Activated CD4-positive, alpha-beta T cell treated with anti-CD3 and anti-CD28 coated beads for 36 hours (primary cell): Measurements from ENCODE around the gene IFT22. TPM values are rescaled to one million over a fixed set of nuclear protein-coding genes. Genes with fewer than 3 reads are reported as not detected.

Experiments used
- ATAC-seq: fragments of 200-7000 bp; cut with Tn5 transposase; one replicate; pipeline ENCODE4 v1.10.0; 2021; ENCODE audit warnings: mild to moderate bottlenecking, moderate library complexity
- CTCF ChIA-PET: fragments of 350-600 bp; sonication (Branson Sonifier 250); formaldehyde crosslinking; loops from one replicate; lab custom pipeline; 2021; ENCODE audit warnings: antibody characterized with exemption; lab: Charles Lee
- POLR2A ChIA-PET: fragments of 350-600 bp; sonication (Branson Sonifier 250); formaldehyde crosslinking; loops from one replicate; lab custom pipeline; 2021; ENCODE audit warnings: antibody characterized with exemption, inconsistent platforms; lab: Charles Lee
- DNase-seq: peaks from one replicate; pipeline ENCODE4 v3.0.0-alpha.2; 2020
- H3K27ac Mint-ChIP-seq: one replicate; pipeline ENCODE4 v1.8.0; 2021; ENCODE audit warnings: mixed read lengths
- H3K27me3 Mint-ChIP-seq: one replicate; pipeline ENCODE4 v1.8.0; 2021; ENCODE audit warnings: mixed read lengths
- H3K36me3 Mint-ChIP-seq: one replicate; pipeline ENCODE4 v1.8.0; 2021; ENCODE audit warnings: low read depth, mixed read lengths
- H3K4me1 Mint-ChIP-seq: one replicate; pipeline ENCODE4 v1.8.0; 2021; ENCODE audit warnings: mixed read lengths
- H3K4me3 Mint-ChIP-seq: one replicate; pipeline ENCODE4 v1.8.0; 2021; ENCODE audit warnings: mild to moderate bottlenecking, moderate library complexity, mixed read lengths
- H3K9me3 Mint-ChIP-seq: one replicate; pipeline ENCODE4 v1.8.0; 2021; ENCODE audit warnings: low read depth, mixed read lengths
- intact Hi-C, 2 experiments: fragments of 100-400 bp; cut with DNase I in 1 of 2; cut with micrococcal nuclease in 1 of 2; formaldehyde crosslinking; loops; one replicate each; pipeline versions ENCODE4 v1.14.2 to v1.15.1; 2022 to 2024; cut with DNase I, micrococcal nuclease
- total RNA-seq, 2 experiments: library from RNA; stranded (reverse); gene quantifications; one replicate each; pipeline ENCODE4 v1.2.3, GENCODE V29; 2021

The IFT22 gene
- total RNA-seq: 1 to 10 TPM; 6.0 to 6.7 TPM

- CTCF ChIA-PET: interaction anchor here (0.6 to 1.6 kb wide), 8 partner anchors 11 to 181 kb away, joined by 3 to 5 read pairs (median 4); partner anchors contain the start of gene FIS1
These were observed at the start of gene IFT22 for GRCh38 chr7:101321491-101322401. Gene IFT22 (minus strand): TSS chr7:101321812. CDS start chr7:101321709, 103 bp downstream.

GRCh38 chr7:101370836-101371235, 49.2 kb upstream of the IFT22 start:
- H3K27ac Mint-ChIP-seq: no peak overlapping the region
- no peaks in the 10 kb centered on the region for H3K36me3 Mint-ChIP-seq
- ChIA-PET CTCF (interaction anchor here (0.6 to 1.2 kb wide), 3 partner anchors 80 to 138 kb away, joined by 3 read pairs; no protein-coding TSS in a partner anchor), POLR2A (no interaction called here)
- H3K27me3 Mint-ChIP-seq: peaks cover 27% of the 10 kb centered on the region
- no peak for DNase-seq
- H3K4me3 Mint-ChIP-seq: no peak overlapping the region
- H3K9me3 Mint-ChIP-seq: no peaks in the 10 kb centered on the region
- ATAC-seq: no peak
- intact Hi-C loops: no loop called here
- peaks cover 3% of the 10 kb centered on the region for H3K4me1 Mint-ChIP-seq

More at GRCh38 chr7:101321491-101322401, at the start of gene IFT22:
- H3K36me3 Mint-ChIP-seq: no peaks in the 10 kb centered on the region
- DNase-seq (peak; percentile 93), ATAC-seq (peak; percentile 97)
- POLR2A ChIA-PET: interaction anchor here (1.0 kb wide), 1 partner anchor 244 kb away, joined by 3 read pairs; no protein-coding TSS in a partner anchor
- intact Hi-C loops: loop anchor here in 1 of 2 experiments (1.0 to 10.0 kb wide), 5 partner anchors 13 to 1143 kb away; partner anchors contain the start of genes ALKBH4, FIS1, LRWD1 and ZNHIT1
- H3K4me1 Mint-ChIP-seq: peaks cover 8% of the 10 kb centered on the region
- no peaks in the 10 kb centered on the region for H3K9me3 Mint-ChIP-seq
- H3K27me3 Mint-ChIP-seq: no peaks in the 10 kb centered on the region
- peak within 1 kb of the TSS; percentile 82 for H3K4me3 Mint-ChIP-seq
- peak within 1 kb of the TSS; percentile 89 for H3K27ac Mint-ChIP-seq

GRCh38 chr7:101368422-101369165, 47.0 kb upstream of the IFT22 start:
- no peak overlapping the region for H3K4me3 Mint-ChIP-seq
- H3K27me3 Mint-ChIP-seq: peaks cover 30% of the 10 kb centered on the region
- H3K4me1 Mint-ChIP-seq: peaks cover 6% of the 10 kb centered on the region
- no peak overlapping the region for H3K27ac Mint-ChIP-seq
- no peaks in the 10 kb centered on the region for H3K9me3 Mint-ChIP-seq
- DNase-seq (no peak), ATAC-seq (no peak)
- intact Hi-C loops: no loop called here
- ChIA-PET POLR2A (no interaction called here), CTCF (interaction anchor here (0.7 kb wide), 1 partner anchor 61 kb away, joined by 3 read pairs; no protein-coding TSS in a partner anchor)
- no peaks in the 10 kb centered on the region for H3K36me3 Mint-ChIP-seq

GRCh38 chr7:101367676-101368075, 46.1 kb upstream of the IFT22 start:
- Mint-ChIP-seq H3K9me3 (no peaks in the 10 kb centered on the region), H3K4me1 (peaks cover 6% of the 10 kb centered on the region), H3K36me3 (no peaks in the 10 kb centered on the region), H3K27ac (no peak overlapping the region), H3K27me3 (peaks cover 29% of the 10 kb centered on the region), H3K4me3 (no peak overlapping the region)
- no peak for ATAC-seq
- no peak for DNase-seq
- CTCF ChIA-PET: interaction anchor here (0.6 to 0.7 kb wide), 2 partner anchors 15 to 62 kb away, joined by 3 to 7 read pairs; no protein-coding TSS in a partner anchor
- POLR2A ChIA-PET: no interaction called here
- intact Hi-C loops: no loop called here

- Mint-ChIP-seq H3K9me3 (no peaks in the 10 kb centered on the region), H3K36me3 (no peaks in the 10 kb centered on the region), H3K27ac (no peak overlapping the region), H3K4me3 (no peak overlapping the region), H3K4me1 (peaks cover 6% of the 10 kb centered on the region), H3K27me3 (peaks cover 30% of the 10 kb centered on the region)
- DNase-seq (no peak), ATAC-seq (no peak)
- ChIA-PET POLR2A (no interaction called here), CTCF (no interaction called here)
- intact Hi-C loops: no loop called here
These were observed 44.3 kb upstream of the IFT22 start for GRCh38 chr7:101365956-101366355.

- DNase-seq: peak; percentile 81
- Mint-ChIP-seq H3K27ac (no peak overlapping the region), H3K4me1 (peaks cover 3% of the 10 kb centered on the region), H3K27me3 (peaks cover 26% of the 10 kb centered on the region), H3K9me3 (no peaks in the 10 kb centered on the region), H3K4me3 (no peak overlapping the region), H3K36me3 (no peaks in the 10 kb centered on the region)
- intact Hi-C loops: loop anchor here (1.0 kb wide), 5 partner anchors 46 to 174 kb away; no protein-coding TSS in a partner anchor
- POLR2A ChIA-PET: no interaction called here
- CTCF ChIA-PET: interaction anchor here (0.7 to 3.2 kb wide), 12 partner anchors 10 to 174 kb away, joined by 3 to 16 read pairs (median 6); no protein-coding TSS in a partner anchor
- peak; percentile 96 for ATAC-seq
These were observed 42.2 kb upstream of the IFT22 start for GRCh38 chr7:101363734-101364374.

- ChIA-PET POLR2A (no interaction called here), CTCF (interaction anchor here (0.8 to 3.2 kb wide), 2 partner anchors 18 to 48 kb away, joined by 3 to 16 read pairs; no protein-coding TSS in a partner anchor)
- H3K27ac Mint-ChIP-seq: no peak overlapping the region
- H3K27me3 Mint-ChIP-seq: peaks cover 24% of the 10 kb centered on the region
- ATAC-seq (no peak), DNase-seq (no peak)
- H3K36me3 Mint-ChIP-seq: no peaks in the 10 kb centered on the region
- intact Hi-C loops: no loop called here
- peaks cover 3% of the 10 kb centered on the region for H3K4me1 Mint-ChIP-seq
- no peaks in the 10 kb centered on the region for H3K9me3 Mint-ChIP-seq
- no peak overlapping the region for H3K4me3 Mint-ChIP-seq
These were observed 41.7 kb upstream of the IFT22 start for GRCh38 chr7:101363196-101363733.

GRCh38 chr7:101362334-101363195, 41.0 kb upstream of the IFT22 start, which contains the start of gene COL26A1:
Gene COL26A1 (plus strand): TSS chr7:101362875. CDS start chr7:101363033, 158 bp downstream.
- Mint-ChIP-seq H3K4me3 (no peak within 1 kb of the TSS), H3K27ac (no peak within 1 kb of the TSS), H3K9me3 (no peaks in the 10 kb centered on the region), H3K36me3 (no peaks in the 10 kb centered on the region), H3K27me3 (peaks cover 20% of the 10 kb centered on the region), H3K4me1 (peaks cover 3% of the 10 kb centered on the region)
- intact Hi-C loops: no loop called here
- CTCF ChIA-PET: interaction anchor here (0.7 to 3.2 kb wide), 5 partner anchors 10 to 144 kb away, joined by 3 to 16 read pairs (median 3); no protein-coding TSS in a partner anchor
- POLR2A ChIA-PET: no interaction called here
- ATAC-seq (no peak), DNase-seq (peak; percentile 19)

- no peak overlapping the region for H3K4me3 Mint-ChIP-seq
- no peaks in the 10 kb centered on the region for H3K4me1 Mint-ChIP-seq
- ATAC-seq: no peak
- no peaks in the 10 kb centered on the region for H3K36me3 Mint-ChIP-seq
- intact Hi-C loops: no loop called here
- H3K9me3 Mint-ChIP-seq: no peaks in the 10 kb centered on the region
- no peak overlapping the region for H3K27ac Mint-ChIP-seq
- ChIA-PET CTCF (no interaction called here), POLR2A (no interaction called here)
- DNase-seq: no peak
- peaks cover 17% of the 10 kb centered on the region for H3K27me3 Mint-ChIP-seq
These were observed 35.8 kb upstream of the IFT22 start for GRCh38 chr7:101357433-101357832.

GRCh38 chr7:101352920-101353308, 31.3 kb upstream of the IFT22 start:
- POLR2A ChIA-PET: no interaction called here
- Mint-ChIP-seq H3K27me3 (peaks cover 13% of the 10 kb centered on the region), H3K36me3 (no peaks in the 10 kb centered on the region), H3K4me3 (no peak overlapping the region), H3K27ac (no peak overlapping the region), H3K4me1 (peaks cover 4% of the 10 kb centered on the region), H3K9me3 (no peaks in the 10 kb centered on the region)
- ATAC-seq: no peak
- intact Hi-C loops: no loop called here
- DNase-seq: no peak
- CTCF ChIA-PET: interaction anchor here (0.6 kb wide), 1 partner anchor 15 kb away, joined by 7 read pairs; no protein-coding TSS in a partner anchor
